Ishikawa (cell line): Measurements from ENCODE around the gene IFNGR1.

Experiments
- CEBPB ChIP-seq: IDR thresholded peaks from 2 replicates; pipeline ENCODE4 v1.6.1; 2012
- CREB1 ChIP-seq: IDR thresholded peaks from 2 replicates; pipeline ENCODE4 v1.6.1; 2012; ENCODE audit warnings: low read depth
- EGR1 ChIP-seq: IDR thresholded peaks from 2 replicates; pipeline ENCODE4 v1.6.1; 2012
- EP300 ChIP-seq: IDR thresholded peaks from 2 replicates; pipeline ENCODE4 v1.6.1; 2012; ENCODE audit warnings: borderline replicate concordance
- FOXM1 ChIP-seq: IDR thresholded peaks from 2 replicates; pipeline ENCODE4 v1.6.1; 2012; ENCODE audit warnings: low read depth, borderline replicate concordance
- RAD21 ChIP-seq: IDR thresholded peaks from 2 replicates; pipeline ENCODE4 v1.6.1; 2012; ENCODE audit warnings: low read depth
- TAF1 ChIP-seq: IDR thresholded peaks from 2 replicates; pipeline ENCODE4 v1.6.1; 2012; ENCODE audit warnings: low read depth, mild to moderate bottlenecking
- TCF12 ChIP-seq: IDR thresholded peaks from 2 replicates; pipeline ENCODE4 v1.6.1; 2012; ENCODE audit warnings: low read depth
- YY1 ChIP-seq: IDR thresholded peaks from 2 replicates; pipeline ENCODE4 v1.6.1; 2012; ENCODE audit warnings: low read depth
- TF ChIP-seq, protein P1 (sequence below): IDR thresholded peaks from 2 replicates; pipeline ENCODE4 v1.6.1; 2012
- TF ChIP-seq, protein P2 (sequence below): IDR thresholded peaks from 2 replicates; pipeline ENCODE4 v1.6.1; 2012
- TF ChIP-seq, protein P3 (sequence below): IDR thresholded peaks from 2 replicates; pipeline ENCODE4 v1.6.1; 2012; ENCODE audit warnings: low read depth, mild to moderate bottlenecking

DNA sequence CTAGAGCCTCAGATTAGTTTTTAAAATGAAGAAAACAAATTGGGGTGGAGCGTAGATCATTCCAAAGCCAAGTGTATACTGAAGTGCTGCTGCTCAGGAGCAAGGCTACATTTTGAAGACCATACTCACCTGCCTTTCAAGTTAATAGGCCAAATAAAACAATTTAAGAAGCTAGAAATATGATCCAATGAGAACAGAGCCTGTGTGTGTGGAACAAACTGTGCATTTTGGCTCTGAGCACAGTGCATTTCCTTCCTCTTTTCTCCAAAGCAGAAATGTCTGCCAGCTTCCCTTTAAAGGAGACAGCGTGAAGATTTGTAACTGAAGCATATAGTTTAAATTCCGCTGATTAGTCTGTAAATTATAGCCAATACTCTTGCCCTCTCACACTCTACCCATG lies 3.2 kb upstream of the IFNGR1 start:
- TF ChIP-seq, protein P1, sequence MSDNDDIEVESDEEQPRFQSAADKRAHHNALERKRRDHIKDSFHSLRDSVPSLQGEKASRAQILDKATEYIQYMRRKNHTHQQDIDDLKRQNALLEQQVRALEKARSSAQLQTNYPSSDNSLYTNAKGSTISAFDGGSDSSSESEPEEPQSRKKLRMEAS: no peak
- TF ChIP-seq, protein P2, sequence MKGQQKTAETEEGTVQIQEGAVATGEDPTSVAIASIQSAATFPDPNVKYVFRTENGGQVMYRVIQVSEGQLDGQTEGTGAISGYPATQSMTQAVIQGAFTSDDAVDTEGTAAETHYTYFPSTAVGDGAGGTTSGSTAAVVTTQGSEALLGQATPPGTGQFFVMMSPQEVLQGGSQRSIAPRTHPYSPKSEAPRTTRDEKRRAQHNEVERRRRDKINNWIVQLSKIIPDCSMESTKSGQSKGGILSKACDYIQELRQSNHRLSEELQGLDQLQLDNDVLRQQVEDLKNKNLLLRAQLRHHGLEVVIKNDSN: no peak
- TF ChIP-seq TAF1 (no peak), EP300 (no peak), FOXM1 (no peak), CREB1 (no peak), RAD21 (no peak), YY1 (no peak), EGR1 (no peak), TCF12 (no peak), CEBPB (no peak)
- TF ChIP-seq, protein P3, sequence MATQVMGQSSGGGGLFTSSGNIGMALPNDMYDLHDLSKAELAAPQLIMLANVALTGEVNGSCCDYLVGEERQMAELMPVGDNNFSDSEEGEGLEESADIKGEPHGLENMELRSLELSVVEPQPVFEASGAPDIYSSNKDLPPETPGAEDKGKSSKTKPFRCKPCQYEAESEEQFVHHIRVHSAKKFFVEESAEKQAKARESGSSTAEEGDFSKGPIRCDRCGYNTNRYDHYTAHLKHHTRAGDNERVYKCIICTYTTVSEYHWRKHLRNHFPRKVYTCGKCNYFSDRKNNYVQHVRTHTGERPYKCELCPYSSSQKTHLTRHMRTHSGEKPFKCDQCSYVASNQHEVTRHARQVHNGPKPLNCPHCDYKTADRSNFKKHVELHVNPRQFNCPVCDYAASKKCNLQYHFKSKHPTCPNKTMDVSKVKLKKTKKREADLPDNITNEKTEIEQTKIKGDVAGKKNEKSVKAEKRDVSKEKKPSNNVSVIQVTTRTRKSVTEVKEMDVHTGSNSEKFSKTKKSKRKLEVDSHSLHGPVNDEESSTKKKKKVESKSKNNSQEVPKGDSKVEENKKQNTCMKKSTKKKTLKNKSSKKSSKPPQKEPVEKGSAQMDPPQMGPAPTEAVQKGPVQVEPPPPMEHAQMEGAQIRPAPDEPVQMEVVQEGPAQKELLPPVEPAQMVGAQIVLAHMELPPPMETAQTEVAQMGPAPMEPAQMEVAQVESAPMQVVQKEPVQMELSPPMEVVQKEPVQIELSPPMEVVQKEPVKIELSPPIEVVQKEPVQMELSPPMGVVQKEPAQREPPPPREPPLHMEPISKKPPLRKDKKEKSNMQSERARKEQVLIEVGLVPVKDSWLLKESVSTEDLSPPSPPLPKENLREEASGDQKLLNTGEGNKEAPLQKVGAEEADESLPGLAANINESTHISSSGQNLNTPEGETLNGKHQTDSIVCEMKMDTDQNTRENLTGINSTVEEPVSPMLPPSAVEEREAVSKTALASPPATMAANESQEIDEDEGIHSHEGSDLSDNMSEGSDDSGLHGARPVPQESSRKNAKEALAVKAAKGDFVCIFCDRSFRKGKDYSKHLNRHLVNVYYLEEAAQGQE: no peak
